GM21737 (cell line): ENCODE data around the gene NSMCE3.

Experiments used
- ATAC-seq: cut with Tn5 transposase; IDR thresholded peaks from one replicate; pipeline ENCODE4 v1.9.1; 2021; ENCODE audit warnings: mild to moderate bottlenecking, moderate library complexity; ENCODE audit not compliant: unreplicated experiment

NSMCE3 gene

GRCh38 chr15:29223640-29224039, 46.0 kb downstream of the NSMCE3 start:
- no peak for ATAC-seq

GRCh38 chr15:29222129-29222853, 47.3 kb downstream of the NSMCE3 start:
- ATAC-seq = no peak

GRCh38 chr15:29220852-29221251, 48.8 kb downstream of the NSMCE3 start:
- no peak for ATAC-seq

- ATAC-seq = no peak
These were observed 52.7 kb downstream of the NSMCE3 start for GRCh38 chr15:29216955-29217354.
